HEK293T (cell line): ENCODE results near the gene DNAH17.

Experiments used
- CTCF ChIA-PET: fragments of 350-600 bp; formaldehyde crosslinking; extraction: SDS; loops from one replicate; lab custom pipeline; 2021; ENCODE audit warnings: antibody characterized with exemption, inconsistent platforms; lab: Yijun Ruan, JAX
- POLR2A ChIA-PET: fragments of 350-600 bp; formaldehyde crosslinking; extraction: SDS; loops from one replicate; lab custom pipeline; 2020; ENCODE audit warnings: antibody characterized with exemption, inconsistent platforms; lab: Yijun Ruan, JAX
- DNase-seq: peaks from one replicate; pipeline ENCODE4 v3.0.0; 2012; ENCODE audit warnings: mixed read lengths; ENCODE audit errors: extremely low spot score
- ARNT ChIP-seq: fragments of 450-650 bp; IDR thresholded peaks from 2 replicates; pipeline ENCODE4 v1.6.1; 2017; ENCODE audit warnings: mild to moderate bottlenecking
- BHLHE40 ChIP-seq: fragments of 450-650 bp; IDR thresholded peaks from 2 replicates; pipeline ENCODE4 v1.6.1; 2016; ENCODE audit warnings: mild to moderate bottlenecking, moderate library complexity, borderline replicate concordance
- CTBP1 ChIP-seq: fragments of 450-650 bp; IDR thresholded peaks from 2 replicates; pipeline ENCODE4 v1.6.1; 2016; ENCODE audit warnings: borderline replicate concordance
- ELF4 ChIP-seq: fragments of 450-650 bp; IDR thresholded peaks from 2 replicates; pipeline ENCODE4 v1.6.1; 2017; ENCODE audit warnings: antibody characterized with exemption
- FOXA1 ChIP-seq: fragments of 450-650 bp; IDR thresholded peaks from 2 replicates; pipeline ENCODE4 v1.6.1; 2016; ENCODE audit warnings: mild to moderate bottlenecking
- FOXK2 ChIP-seq: fragments of 450-650 bp; IDR thresholded peaks from 2 replicates; pipeline ENCODE4 v1.6.1; 2016; ENCODE audit warnings: mild to moderate bottlenecking
- FOXM1 ChIP-seq: fragments of 450-650 bp; IDR thresholded peaks from 2 replicates; pipeline ENCODE4 v1.6.1; 2017; ENCODE audit warnings: mild to moderate bottlenecking, borderline replicate concordance
- HDGF ChIP-seq: fragments of 450-650 bp; IDR thresholded peaks from 2 replicates; pipeline ENCODE4 v1.6.1; 2017; ENCODE audit warnings: antibody characterized with exemption, borderline replicate concordance
- L3MBTL2 ChIP-seq: fragments of 450-650 bp; conservative IDR thresholded peaks from 2 replicates; pipeline ENCODE4 v1.6.1; 2016; ENCODE audit warnings: mild to moderate bottlenecking
- LEF1 ChIP-seq: fragments of 450-650 bp; IDR thresholded peaks from 2 replicates; pipeline ENCODE4 v1.6.1; 2017; ENCODE audit warnings: mild to moderate bottlenecking, borderline replicate concordance
- NFRKB ChIP-seq: fragments of 450-650 bp; IDR thresholded peaks from 2 replicates; pipeline ENCODE4 v1.6.1; 2016; ENCODE audit warnings: mild to moderate bottlenecking, moderate library complexity
- SP1 ChIP-seq: fragments of 450-650 bp; IDR thresholded peaks from 2 replicates; pipeline ENCODE4 v1.6.1; 2017
- SUZ12 ChIP-seq: fragments of 450-650 bp; IDR thresholded peaks from 2 replicates; pipeline ENCODE4 v1.6.1; 2016; ENCODE audit warnings: mild to moderate bottlenecking
- TARDBP ChIP-seq: fragments of 450-650 bp; IDR thresholded peaks from 2 replicates; pipeline ENCODE4 v1.6.1; 2016
- ZNF384 ChIP-seq: fragments of 450-650 bp; IDR thresholded peaks from 2 replicates; pipeline ENCODE4 v1.6.1; 2016
- TF ChIP-seq, protein P1 (sequence below): fragments of 450-650 bp; IDR thresholded peaks from 2 replicates; pipeline ENCODE4 v1.6.1; 2016

The DNAH17 gene

DNA sequence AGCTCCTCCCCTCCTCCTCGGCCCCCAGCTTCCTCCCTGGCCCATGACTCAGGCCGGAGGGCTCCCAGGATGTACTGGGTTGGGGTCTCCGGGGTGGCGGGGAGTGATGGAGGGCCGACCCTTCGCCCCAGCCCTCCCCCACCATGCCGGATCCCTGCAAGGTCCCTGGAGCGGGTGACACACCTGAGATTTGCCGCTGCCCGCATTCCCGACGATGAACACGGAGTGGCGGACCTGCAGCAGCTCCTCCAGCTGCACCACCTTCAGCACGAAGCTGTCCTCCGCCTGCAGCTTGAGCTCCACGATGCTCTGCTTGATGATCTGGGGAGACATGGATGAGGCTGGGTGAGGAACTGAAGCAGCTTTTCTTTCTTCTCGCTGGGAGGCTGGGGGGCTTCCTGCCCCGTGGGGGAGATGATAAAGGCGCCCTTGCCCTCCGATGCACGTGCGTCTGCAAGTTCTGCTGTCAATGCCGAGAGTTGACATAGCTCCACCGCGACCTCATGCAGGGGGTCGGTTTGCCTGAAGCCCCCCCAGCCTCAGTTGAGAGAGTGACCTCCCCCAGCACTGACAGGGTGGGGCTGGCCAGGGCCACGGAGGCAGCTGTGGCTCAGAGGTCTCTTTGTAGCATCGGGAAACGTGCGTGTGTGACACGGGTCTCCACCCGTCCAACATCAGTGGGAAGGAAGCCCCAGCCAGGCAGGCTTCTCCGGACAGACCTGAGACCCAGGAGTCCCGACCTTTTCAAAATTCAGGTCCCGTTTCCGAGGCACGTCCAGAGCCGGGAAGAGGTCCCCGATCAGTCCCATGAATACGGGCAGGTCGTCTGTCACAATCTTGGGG lies 83.1 kb downstream of the DNAH17 start:
- POLR2A ChIA-PET, result no interaction called here

GRCh38 chr17:78493450-78493849 lies 83.7 kb downstream of the DNAH17 start:
- ChIA-PET CTCF (interaction anchor here (0.6 kb wide), 1 partner anchor 447 kb away, joined by 3 read pairs; no protein-coding TSS in a partner anchor), POLR2A (no interaction called here)
- DNase-seq, result no peak
- TF ChIP-seq ARNT (no peak), HDGF (no peak), FOXK2 (no peak), ELF4 (no peak), ZNF384 (no peak), SP1 (no peak)
- TF ChIP-seq, protein P1, sequence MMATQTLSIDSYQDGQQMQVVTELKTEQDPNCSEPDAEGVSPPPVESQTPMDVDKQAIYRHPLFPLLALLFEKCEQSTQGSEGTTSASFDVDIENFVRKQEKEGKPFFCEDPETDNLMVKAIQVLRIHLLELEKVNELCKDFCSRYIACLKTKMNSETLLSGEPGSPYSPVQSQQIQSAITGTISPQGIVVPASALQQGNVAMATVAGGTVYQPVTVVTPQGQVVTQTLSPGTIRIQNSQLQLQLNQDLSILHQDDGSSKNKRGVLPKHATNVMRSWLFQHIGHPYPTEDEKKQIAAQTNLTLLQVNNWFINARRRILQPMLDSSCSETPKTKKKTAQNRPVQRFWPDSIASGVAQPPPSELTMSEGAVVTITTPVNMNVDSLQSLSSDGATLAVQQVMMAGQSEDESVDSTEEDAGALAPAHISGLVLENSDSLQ, result no peak

More for the DNA sequence above, 83.1 kb downstream of the DNAH17 start:
- CTCF ChIA-PET, result interaction anchor here (0.6 kb wide), 1 partner anchor 1106 kb away, joined by 4 read pairs; no protein-coding TSS in a partner anchor
- no peak for DNase-seq
- no peak for TF ChIP-seq ELF4

DNA sequence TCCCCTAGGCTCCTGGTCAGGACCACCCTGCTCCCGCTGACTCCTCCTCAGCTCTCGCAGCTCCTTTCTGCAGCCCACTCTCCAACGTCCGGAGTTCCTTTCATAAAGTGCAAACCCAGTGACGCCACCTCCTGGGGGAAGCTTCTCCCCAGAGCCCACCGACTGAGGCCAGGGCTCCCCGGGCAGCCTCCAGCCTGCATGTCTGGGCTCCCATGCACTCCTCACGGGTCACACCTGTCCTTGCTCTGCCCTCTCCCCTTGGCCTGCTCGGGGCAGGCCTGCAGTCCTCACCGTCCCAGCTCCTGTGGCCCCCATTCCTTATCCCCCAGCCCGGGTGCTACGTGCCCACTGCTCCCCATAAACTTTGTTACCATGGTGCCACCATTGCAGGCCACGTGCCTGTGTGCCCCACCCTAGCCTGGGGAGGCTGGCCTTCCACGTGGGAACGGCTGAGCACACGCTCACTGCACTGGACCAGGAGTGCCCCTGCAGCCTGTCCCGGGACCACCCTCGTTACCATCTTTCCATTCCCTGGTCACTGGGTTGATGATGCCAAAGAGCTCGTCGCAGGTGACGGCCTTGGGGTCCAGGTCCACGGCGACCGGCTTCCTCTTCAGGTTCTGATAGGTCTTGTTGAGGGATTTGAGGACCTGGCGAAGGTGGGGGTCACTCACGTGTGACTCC lies 84.9 kb downstream of the DNAH17 start:
- POLR2A ChIA-PET, result no interaction called here
- CTCF ChIA-PET, result interaction anchor here (0.6 kb wide), 1 partner anchor 70 kb away, joined by 3 read pairs; no protein-coding TSS in a partner anchor
- no peak for DNase-seq
- TF ChIP-seq FOXM1, result no peak
- no peak for TF ChIP-seq ARNT
- TF ChIP-seq SUZ12, result no peak
- TF ChIP-seq HDGF, result no peak
- no peak for TF ChIP-seq LEF1
- TF ChIP-seq, protein P1, result no peak
- no peak for TF ChIP-seq NFRKB
- TF ChIP-seq BHLHE40, result no peak
- no peak for TF ChIP-seq ZNF384
- no peak for TF ChIP-seq CTBP1
- TF ChIP-seq L3MBTL2, result no peak
- TF ChIP-seq FOXK2, result no peak
- TF ChIP-seq ELF4, result no peak
- TF ChIP-seq TARDBP, result no peak
- TF ChIP-seq FOXA1, result no peak
- no peak for TF ChIP-seq SP1

DNA sequence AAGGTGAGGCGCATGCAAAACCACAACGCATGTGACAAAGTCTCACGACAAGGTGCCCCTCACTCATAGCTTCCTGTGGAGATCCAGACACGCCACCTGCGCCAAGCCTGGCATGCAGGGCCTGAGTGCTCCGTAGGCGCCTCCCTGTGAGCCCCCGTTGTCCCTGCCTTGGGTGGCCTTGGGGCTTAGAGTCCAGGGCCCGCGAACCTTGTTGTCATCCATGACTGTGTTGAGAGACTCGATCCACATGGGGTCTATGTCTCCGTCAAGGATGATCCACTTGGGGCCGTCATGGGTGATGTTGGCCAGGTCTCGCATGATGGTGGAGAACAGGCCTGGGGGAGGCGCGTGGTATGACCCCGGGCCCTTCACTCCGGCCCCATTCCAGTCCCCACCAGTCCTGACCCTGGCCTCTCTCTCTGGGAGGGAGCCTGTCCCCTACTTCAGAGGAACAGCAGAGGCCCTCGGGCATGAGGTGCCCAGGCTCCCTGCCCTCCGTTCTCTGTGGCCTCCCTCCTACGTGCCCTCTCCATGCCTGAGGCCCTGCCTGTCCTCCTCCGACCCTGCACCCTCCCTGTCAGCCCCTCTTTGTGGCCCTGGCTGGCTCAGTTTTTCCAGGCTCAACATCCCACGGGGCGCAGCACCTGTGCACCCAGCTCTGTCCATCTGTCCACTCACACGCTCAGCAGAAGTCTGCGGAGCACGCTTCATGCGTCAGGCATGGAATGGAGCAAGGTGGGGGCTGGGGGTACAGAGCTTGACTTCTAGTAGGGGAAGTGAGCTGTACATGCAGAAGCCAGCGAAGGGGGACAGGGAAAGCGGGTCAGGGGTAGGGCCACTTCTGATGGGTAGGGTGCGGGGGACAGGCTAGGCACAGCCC lies 85.7 kb downstream of the DNAH17 start:
- CTCF ChIA-PET, result interaction anchor here (0.6 kb wide), 1 partner anchor 70 kb away, joined by 3 read pairs; no protein-coding TSS in a partner anchor
- TF ChIP-seq BHLHE40, result no peak
- no peak for TF ChIP-seq ARNT
- TF ChIP-seq L3MBTL2, result no peak
- TF ChIP-seq, protein P1, result no peak
- no peak for TF ChIP-seq NFRKB
- no peak for TF ChIP-seq TARDBP
- TF ChIP-seq ELF4, result no peak
- TF ChIP-seq SP1, result no peak
- no peak for TF ChIP-seq SUZ12
- DNase-seq, result no peak
- POLR2A ChIA-PET, result no interaction called here

DNA sequence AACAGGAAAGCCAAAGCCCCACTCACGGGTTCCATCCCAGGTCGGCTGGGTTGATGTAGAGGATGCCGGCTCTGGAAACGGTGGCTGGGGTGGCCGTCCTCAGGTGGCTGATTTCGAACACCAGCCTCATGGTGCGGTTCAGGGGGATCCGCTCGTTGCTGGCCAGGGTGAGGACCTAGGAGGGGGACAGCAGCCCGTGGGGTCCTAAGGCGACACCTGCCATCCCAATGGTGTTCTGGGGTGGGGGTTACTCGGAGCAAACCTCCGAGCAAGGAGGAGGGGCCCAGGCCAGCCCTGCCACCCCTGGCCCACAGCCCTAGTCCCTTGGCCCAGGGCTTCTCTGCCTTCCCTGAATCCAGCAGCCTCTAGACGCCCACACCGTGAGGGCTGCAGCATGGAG lies 86.5 kb downstream of the DNAH17 start:
- CTCF ChIA-PET, result no interaction called here
- DNase-seq, result no peak
- TF ChIP-seq SP1 (no peak), HDGF (no peak), L3MBTL2 (no peak), FOXK2 (no peak), LEF1 (no peak), NFRKB (no peak), TARDBP (no peak), SUZ12 (no peak), BHLHE40 (no peak)
- TF ChIP-seq, protein P1, result no peak
- POLR2A ChIA-PET, result no interaction called here
